ENCODE data around the gene PRXL2B.
"Not testable (repeated sequence)": the region's sequence is repeated elsewhere in the genome, so short reads cannot be mapped to it uniquely, and the experiment has no call there.

The PRXL2B gene

GRCh38 chr1:2586154-2587070 lies at the start of gene PRXL2B:
TSS of gene PRXL2B (plus strand) at chr1:2586777. CDS start at chr1:2586886, 109 bp downstream.
- peak; percentile 93 for DNase-seq

GRCh38 chr1:2537784-2538115 lies 48.8 kb upstream of the PRXL2B start:
- DNase-seq, result no peak

GRCh38 chr1:2538376-2538775 lies 48.2 kb upstream of the PRXL2B start:
- no peak for DNase-seq

GRCh38 chr1:2538872-2539271 lies 47.7 kb upstream of the PRXL2B start:
- peak; percentile 3 for DNase-seq

- peak; percentile 33 for DNase-seq
Observed at GRCh38 chr1:2539312-2539907, 47.2 kb upstream of the PRXL2B start.

- DNase-seq, result peak; percentile 76
Observed at GRCh38 chr1:2540816-2541492, 45.6 kb upstream of the PRXL2B start.

- peak; percentile 44 for DNase-seq
Observed at GRCh38 chr1:2541619-2542245, 44.8 kb upstream of the PRXL2B start.

GRCh38 chr1:2542246-2542915 lies 44.2 kb upstream of the PRXL2B start:
- DNase-seq, result no peak

GRCh38 chr1:2543543-2544092 lies 43.0 kb upstream of the PRXL2B start:
- peak; percentile 88 for DNase-seq

GRCh38 chr1:2544093-2544874 lies 42.3 kb upstream of the PRXL2B start:
- peak; percentile 79 for DNase-seq

GRCh38 chr1:2544875-2545640 lies 41.5 kb upstream of the PRXL2B start:
- DNase-seq, result peak; percentile 75

GRCh38 chr1:2545754-2546514 lies 40.6 kb upstream of the PRXL2B start:
- peak; percentile 84 for DNase-seq

GRCh38 chr1:2546515-2547209 lies 39.9 kb upstream of the PRXL2B start:
- peak; percentile 81 for DNase-seq

- peak; percentile 55 for DNase-seq
Observed at GRCh38 chr1:2547210-2548067, 39.1 kb upstream of the PRXL2B start.

- DNase-seq, result peak; percentile 85
Observed at GRCh38 chr1:2548068-2548589, 38.4 kb upstream of the PRXL2B start.

- not testable (repeated sequence) for DNase-seq
Observed at GRCh38 chr1:2549367-2550029, 37.1 kb upstream of the PRXL2B start.

GRCh38 chr1:2550309-2550861 lies 36.2 kb upstream of the PRXL2B start:
- not testable (repeated sequence) for DNase-seq

All from retina (tissue), 1 donor.